CD4-positive, alpha-beta T cell treated with Interferon alpha-2 for 1 hour (primary cell): ENCODE results near the gene SELENOF.

Experiments
- DNase-seq, 2 donors: peaks; one replicate each; pipeline ENCODE4 v3.0.0-alpha.2; 2020 to 2022

Gene SELENOF

DNA sequence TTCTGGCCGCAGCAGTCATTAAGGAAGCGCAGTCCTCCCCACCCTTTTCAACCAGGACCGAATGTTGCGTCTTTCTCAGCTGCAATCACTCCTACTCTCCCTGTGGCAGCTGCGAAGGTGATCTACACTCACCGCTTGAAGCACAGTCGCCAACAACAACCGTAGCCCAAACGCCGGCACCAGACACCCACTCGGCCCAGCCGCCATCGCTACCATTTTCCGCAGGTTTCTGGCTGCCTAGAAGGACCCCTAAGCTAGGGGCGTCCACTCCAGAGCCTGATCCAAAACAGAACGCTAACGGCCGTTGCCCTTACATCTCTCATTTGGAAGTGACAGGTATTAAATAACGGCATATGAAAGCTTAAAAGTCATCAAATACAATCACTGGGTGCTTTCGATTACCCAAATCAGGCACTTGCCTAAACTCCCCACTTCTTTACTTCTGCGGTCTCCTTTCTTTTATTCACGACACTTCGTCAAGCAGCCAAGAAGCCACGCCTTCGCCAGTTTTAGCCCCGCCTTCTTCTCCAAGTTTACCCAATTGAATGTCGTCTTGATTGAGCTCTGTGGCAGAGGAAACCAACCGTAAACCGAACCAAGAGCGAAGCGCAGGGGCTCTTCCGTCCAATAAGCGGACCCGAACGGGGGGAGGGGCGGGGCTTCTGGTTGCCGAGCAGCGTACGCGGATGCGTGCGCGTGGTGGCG, at the start of gene SELENOF:
Gene SELENOF (minus strand): TSS at position 231 of the 705 bp plus-strand sequence. CDS start 15 bp downstream, at position 216.
- peak; percentile 100 for DNase-seq

DNA sequence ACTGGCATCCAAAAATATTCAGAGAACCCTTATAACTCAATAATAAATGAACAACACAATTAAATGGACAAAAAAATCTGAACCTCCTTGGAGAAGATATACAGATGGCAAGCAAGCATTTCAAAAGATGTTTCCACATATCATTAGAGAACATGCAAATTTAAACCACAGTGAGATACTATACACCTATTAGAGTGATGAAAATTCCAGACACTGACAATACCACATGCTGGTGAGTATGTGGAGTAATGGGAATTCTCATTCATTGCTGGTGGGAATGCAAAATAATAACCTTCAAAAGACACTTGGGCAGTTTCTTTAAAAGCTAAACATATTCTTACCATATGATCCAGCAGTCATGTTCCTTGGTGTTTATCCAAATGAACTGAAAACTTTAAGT, 46.6 kb upstream of the SELENOF start:
- no peak for DNase-seq

DNA sequence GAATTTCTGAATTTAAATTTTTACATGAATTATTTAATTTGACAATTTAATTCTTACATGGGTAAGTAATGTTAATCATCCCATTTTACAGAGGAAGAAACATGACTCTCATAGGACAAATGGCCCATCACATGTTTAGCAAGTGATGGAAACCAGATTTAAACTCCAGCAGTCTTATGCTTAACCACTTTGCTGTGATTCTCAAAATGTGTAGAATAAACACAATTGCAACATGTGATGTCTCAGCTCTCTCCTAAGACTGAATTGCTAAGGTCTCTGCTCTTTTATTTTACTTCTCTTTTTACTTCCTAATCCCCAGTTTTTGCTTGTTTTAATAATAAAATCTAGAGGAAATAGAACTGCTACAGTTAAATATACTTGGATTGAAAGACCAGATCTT, 43.3 kb upstream of the SELENOF start:
- no peak for DNase-seq

DNA sequence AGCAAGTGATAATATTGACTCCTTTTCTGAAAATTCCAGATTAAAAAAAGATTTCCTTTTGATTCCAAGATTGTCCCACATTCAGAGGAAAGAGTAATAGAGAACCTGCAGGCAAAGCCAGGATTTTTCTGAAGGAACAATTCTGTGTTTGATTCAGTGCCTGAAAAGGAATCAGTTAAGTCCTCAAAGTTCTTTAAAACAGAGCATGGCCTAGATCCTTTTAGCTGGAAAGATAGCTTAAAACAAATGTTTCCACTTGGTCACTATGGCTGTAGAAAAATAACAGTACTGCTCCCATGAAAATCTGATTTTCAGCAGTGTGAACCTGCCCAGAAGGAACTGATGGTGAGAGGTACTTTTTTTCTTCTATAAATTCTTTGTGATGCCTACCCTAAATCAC, 42.3 kb upstream of the SELENOF start:
- no peak for DNase-seq

DNA sequence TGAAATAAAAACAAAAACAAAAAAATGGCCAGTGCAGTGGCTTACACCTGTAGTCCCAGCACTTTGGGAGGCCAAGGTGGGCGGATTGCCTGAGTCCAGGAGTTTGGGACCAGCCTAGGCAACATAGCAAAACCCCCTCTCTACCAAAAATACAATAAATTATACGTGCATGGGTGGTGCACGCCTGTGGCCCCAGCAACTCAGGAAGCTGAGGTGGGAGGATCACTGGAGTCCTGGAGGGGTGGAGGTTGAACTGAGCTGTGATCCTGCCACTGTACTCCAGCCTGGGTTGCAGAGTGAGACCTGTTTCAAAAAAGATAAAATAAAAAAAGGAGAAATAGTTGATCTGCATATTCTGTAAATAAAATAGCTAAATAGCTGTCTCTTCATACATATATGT, 41.8 kb upstream of the SELENOF start:
- DNase-seq, result no peak

DNA sequence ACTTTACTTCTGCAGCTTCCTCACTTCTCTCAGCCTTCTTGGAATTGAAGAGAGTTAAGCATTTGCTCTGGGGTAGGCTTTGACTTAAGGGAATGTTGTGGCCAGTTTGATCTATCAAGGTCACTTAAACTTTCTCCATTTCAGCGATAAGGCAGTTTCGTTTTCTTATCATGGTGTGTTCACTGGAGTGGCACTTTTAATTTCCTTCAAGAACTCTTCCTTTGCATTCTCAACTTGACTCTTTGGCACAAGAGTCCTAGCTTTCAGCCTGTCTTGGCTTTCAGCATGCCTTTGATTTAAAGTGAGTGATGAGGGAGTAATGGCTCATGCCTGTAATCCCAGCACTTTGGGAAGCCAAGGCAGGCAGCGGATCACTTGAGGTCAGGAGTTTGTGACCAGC, 39.2 kb upstream of the SELENOF start:
- DNase-seq, result no peak

DNA sequence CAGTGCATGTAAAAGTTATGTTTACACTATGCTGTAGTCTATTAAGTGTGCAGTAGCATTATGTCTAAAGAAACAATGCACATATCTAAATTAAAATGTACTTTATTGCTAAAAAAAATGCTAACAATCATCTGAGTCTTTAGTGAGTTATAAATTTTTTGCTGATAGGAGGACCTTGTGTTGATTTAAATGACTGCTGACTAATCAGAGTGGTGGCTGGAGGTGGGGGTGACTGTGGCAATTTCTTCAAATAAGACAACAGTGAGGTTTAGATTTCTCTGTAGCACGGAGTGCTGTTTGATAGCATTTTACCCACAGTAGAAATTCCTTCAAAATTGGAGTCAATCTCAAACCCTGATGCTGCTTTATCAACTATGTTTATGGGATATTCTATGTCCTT, 37.5 kb upstream of the SELENOF start:
- DNase-seq, result no peak

DNA sequence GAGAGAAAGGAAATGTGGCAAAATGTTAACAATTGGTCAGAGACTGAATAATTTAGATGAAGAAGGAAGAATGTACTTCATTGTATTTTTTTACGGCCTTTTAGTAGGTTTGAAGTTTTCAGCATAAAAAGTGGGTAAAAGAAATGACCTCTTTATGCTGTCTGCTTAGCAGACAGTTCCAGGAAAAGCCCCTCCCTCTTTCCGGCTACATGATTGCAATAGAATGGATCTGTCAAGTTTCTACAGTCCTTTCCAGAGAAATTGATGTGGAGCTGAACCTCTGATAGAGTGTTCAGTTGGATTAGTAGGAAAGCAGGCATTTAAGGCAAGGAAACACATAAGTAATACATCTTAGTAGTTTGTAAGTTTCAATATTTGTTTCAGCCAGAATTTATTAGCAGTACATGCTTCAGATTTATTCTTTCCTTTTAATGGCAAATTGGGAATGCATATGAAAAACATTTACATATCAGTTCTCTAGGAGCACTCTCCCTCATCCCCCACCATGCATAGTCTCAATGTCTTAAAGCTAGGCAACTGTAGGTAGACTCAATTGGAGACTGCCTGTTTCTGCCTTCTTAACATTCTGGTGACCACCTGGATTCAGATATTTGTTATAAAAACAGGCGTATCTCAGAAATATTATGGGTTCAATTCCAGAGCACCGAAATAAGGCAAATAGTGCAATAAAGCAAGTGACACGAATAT, 36.9 kb upstream of the SELENOF start:
- no peak for DNase-seq

DNA sequence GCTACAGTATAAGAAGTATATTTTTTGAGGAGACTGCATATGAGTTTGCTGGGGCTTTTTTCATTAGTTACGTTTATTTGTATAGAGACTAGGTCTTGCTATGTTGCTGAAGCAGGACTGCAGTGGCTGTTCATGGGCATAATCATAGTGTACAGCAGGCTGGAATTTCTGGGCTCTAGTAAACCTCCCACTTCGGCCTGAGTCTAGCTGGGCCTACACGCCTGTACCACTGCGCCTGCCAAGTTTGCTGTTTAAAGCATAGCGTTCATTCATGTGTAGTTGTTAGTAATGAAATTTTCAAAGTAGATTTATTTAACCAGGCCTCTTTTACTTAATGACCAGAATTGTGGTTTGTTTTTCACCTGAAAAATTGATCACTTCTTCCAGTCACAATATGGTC, 34.3 kb upstream of the SELENOF start:
- no peak for DNase-seq

DNA sequence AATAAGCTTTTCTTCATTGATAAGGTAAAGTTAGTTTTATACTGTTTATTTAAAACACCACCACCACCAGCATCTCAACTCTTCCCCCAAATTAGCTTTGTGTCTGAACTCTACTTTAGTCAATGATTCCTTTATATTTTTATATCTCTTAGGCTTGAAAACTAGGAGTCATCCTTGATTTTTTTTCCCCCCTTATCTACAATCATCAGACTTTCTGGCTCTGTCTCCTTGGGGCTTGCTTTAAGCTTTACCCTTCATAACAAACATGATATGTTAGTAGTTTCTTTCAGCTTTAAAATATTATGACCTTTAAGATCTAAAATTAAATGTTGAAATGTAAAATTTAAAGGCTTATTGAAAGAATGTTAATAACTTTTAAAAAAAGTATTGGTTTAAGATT, 28.8 kb upstream of the SELENOF start:
- DNase-seq, result no peak

DNA sequence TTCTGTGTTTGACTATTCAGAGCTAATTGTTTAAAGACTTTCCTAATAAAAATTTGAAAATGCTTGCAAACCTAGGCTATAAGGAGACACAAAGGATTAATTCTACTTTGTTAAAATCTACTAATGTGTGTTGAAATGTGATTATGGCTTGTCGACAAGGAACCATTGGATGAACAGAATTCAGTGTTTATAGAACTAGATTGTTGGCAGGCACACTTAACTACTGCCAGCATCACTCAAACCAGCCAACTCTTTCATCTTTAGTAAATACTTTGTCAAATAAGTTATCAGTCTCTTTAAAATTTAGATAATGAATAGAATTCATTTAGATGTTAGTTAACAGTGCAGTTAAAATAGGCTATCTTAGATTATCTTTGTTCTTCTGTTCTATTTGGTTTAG, 28.1 kb upstream of the SELENOF start:
- no peak for DNase-seq

DNA sequence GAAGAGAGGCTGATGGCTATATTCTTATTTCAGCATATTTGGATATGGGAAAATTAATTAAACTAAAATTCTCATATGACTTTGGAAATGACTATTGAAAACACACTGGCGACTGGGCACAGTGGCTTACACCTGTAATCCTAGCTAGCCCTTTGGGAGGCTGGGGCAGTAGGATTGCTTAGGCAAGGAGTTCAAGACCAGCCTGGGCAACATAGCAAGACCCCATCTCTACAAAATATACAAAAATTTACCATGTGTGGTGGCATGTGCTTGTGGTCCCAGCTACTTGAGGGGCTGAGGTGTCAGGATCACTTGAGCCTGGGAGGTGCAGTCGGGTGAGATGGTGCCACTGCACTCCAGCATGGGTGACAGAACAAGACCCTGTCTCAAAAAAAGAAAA, 26.7 kb upstream of the SELENOF start:
- DNase-seq, result no peak

DNA sequence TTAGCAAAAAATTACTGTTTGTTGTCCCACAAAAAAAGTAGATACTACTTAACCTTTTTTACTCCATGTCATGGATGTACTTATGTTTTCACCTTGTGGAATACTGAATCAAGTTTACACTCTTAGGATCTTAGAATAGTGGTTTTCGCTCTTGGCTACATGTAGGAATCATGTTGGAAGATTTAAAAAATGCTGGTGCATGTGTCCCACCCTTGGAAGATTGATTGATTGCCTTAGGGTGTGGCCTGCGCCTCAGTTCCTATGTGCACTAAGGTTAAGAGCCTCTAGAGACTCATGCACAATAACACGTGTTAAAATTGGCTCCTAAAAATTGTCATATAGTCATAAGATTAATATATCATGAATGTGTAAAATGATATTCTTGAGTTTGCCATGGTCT, 25.5 kb upstream of the SELENOF start:
- DNase-seq, result no peak

DNA sequence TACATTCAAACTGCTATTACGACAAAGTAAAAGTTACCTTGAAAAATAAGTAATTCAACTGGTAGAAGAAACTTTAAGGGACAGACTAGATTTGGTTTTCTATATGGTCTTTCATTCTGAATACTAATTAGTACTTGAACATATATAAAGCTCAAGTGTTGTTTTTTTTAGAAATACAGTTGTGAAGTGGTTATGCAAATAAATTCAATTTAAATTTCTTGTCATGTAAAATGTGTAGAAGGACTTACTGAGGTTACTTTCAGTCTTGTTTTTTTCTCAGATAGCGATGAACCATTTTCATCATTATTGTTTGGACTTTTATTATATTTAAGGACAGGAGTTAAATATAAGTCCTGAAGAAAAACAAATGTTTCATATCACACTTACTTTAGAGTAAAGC, 24.9 kb upstream of the SELENOF start:
- DNase-seq, result no peak

DNA sequence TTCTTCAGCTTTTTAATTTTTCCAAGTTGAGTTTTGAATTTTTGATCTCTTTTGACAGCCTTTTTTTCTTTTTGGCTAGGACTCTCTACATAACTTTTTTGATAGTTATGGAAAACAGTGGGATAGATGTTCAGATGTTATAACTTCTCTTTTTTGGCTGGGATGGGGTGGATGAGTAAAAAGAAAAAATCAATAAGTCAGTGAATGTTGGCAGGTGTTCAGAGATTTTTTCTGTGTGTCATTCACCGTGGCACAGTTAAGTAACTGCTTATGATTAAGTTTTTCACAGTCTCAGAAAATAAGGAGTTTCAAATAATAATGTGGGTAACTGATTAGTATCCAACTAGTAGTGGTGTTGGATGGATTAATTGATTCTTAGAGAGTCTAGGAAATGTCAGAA, 24.5 kb upstream of the SELENOF start:
- no peak for DNase-seq

DNA sequence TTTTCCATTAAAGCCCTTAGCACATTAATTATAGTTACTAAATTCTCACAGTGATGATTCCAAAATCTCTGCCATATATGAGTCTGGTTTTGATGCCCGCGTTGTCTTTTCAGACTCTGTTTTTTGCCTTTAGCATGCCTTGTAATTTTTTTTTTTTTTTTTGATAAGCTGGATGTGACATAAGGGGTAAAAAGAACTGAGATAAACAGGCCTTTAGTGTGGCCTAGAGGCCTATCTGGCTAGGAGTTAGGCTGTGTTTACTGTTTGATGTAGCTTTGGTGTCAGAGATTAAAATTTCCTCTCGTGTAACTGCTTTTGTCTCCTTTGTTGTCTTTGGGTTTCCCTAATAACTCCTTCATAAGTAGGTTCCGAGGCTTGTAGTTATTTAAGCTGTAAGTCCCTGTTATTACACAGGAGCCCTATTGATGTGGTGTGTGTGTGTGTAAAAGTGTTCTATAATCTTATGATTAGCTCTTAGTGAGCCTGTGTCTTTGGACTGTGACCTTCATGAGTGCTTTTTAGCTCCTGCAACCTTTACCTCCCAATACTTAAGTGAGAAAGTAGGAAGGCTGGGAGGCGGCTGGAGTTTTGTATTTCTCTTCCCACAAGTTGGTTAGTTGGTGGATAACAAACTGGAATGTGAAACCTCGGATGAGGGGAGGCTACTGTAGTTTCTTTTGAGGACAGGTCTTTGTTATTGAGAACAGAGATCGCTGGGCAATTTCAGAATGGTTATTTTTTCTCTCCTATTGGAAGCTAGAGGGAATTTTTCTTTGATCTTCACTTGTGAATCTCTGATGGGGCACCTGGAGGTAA, 19.8 kb upstream of the SELENOF start:
- DNase-seq, result peak in 1 of 2 donors; percentile 9

DNA sequence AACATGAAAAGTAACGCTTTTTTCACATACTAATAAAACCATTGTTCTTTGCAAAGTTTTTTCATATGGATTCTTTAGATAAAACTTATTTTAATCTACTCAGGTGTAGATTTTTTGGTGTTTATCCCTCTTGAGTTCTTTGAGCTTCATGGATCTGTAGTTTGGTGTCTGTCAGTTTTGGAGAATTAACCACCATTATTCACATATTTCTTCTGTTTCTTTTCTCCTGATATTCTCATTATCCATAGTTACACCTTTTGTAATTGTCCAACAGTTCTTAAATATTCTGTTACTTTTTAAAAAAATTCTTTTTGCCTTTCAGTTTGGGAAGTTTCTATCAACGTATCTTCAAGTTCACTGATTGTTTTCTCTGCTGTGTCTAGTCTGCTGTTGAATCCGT, 19.1 kb upstream of the SELENOF start:
- no peak for DNase-seq

DNA sequence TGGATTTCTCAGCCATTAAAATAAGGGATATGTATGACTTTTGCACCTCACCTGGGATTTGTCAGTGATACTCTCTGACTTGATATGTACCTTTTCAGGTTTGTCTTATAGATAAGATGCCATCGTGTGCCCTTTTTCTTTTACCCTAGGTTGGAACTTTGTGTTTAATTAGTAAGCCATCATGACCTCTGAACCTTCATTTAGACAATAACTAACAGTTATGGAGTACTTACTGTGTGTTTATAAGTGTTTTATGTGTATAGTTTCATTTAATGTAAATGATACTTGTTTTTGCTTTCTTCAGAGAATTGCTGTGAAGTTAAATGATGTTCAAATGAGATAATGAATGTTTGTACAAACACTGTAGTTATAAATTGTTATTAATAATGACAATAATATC, 14.9 kb upstream of the SELENOF start:
- DNase-seq, result no peak

DNA sequence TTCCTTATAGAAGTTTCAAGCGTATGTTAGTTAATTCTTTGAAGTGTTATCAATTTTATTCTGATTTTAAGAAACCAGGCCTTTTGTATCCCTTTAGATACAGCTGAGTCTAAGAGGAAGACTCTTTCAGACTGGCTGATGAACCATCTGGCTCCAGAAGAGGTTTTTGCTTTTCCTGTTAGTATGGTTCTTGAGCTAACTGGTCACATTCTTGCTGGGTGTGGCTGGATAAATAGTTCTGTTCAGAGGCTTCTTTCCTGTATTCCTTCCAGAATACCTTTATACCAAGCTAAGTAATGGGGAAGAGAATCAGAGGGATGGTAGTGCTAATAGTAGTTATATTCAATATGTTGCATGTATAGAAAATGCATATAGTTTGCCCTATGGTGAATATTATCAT, 13.0 kb upstream of the SELENOF start:
- no peak for DNase-seq

DNA sequence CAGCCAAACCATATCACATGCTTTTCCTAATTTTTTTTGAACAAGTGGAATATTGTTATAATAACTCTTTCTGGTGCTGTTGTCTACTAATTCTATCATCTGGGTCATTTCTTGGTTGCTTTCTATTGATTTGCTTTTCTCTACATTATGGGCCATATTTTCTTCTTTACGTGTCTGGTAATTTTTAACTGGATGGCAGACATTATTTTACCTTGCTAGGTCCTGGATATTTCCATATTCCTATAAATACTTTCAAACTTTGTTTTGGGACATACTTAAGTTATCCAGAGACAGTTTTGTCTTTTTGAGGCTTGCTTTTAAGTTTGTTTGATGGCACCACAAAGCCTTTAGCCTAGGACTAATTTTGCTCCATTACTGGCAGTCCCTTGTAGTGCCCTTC, 11.8 kb upstream of the SELENOF start:
- no peak for DNase-seq

DNA sequence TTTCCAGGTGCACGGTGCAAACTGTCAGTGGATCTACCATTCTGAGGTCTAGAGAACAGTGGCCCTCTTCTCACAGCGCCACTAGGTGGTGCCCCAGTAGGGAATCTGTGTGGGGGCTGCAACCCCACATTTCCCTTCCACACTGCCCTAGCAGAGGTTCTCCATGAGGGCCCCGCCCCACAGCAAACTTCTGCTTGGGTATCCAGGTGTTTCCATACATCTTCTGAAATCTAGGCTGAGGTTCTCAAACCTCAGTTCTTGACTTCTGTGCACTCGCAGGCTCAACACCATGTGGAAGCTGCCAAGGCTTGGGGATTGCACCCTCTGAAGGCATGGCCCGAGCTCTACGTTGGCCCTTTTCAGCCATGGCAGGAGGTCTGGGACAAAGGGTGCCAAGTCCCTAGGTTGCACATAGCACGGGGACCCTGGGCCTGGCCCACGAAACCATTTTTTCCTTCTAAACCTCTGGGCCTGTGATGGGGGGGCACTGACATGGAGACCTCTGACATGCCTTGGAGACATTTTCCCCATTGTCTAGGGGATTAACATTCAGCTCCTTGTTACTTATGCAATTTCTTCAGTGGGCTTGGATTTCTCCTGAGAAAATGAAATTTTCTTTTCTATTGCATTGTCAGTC, 10.5 kb upstream of the SELENOF start:
- DNase-seq, result no peak

DNA sequence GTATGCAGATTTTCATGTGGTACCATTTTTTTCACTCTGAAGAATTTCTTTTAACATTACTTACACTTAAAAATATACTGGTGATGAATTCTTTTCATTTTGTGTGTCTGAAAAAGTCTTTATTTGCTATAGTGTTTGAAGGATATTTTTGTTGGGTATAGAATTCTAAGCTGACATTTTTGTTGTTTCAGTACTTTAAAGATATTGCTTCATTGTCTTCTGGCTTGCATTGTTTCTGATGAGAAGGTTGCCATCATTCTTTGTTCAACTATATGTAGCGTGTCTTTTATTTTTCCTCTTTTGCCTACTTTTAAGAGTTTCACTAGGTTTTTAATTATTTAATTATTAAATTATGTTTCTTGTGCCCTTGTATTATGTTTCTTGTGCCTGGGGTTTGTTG, 8.5 kb upstream of the SELENOF start:
- DNase-seq, result no peak

DNA sequence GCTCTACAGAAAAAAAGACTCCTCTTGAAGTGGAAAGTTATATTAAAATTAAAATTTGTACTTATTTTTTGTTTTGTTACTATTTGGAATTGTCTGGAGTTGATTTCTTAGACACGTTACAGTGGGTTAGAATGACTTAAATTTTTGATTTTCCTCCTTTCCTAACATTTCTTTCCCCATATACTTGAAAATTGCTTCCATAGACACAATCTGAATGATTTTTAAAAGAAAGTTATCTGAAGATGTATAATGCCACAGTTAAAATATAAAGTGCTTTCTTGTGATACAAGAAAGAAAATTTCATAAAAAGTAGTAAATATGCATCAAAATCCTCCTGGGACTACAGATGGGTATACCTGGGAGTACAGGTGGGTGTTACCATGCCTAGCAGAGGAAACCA, 2.8 kb upstream of the SELENOF start:
- DNase-seq, result no peak
